ENCODE results near the gene SLC11A2. TPM values are rescaled to one million over a fixed set of nuclear protein-coding genes. Genes with fewer than 3 reads are reported as not detected.

SLC11A2 gene
- total RNA-seq, 1 donor from 2014 or later: 43.7 TPM

DNA sequence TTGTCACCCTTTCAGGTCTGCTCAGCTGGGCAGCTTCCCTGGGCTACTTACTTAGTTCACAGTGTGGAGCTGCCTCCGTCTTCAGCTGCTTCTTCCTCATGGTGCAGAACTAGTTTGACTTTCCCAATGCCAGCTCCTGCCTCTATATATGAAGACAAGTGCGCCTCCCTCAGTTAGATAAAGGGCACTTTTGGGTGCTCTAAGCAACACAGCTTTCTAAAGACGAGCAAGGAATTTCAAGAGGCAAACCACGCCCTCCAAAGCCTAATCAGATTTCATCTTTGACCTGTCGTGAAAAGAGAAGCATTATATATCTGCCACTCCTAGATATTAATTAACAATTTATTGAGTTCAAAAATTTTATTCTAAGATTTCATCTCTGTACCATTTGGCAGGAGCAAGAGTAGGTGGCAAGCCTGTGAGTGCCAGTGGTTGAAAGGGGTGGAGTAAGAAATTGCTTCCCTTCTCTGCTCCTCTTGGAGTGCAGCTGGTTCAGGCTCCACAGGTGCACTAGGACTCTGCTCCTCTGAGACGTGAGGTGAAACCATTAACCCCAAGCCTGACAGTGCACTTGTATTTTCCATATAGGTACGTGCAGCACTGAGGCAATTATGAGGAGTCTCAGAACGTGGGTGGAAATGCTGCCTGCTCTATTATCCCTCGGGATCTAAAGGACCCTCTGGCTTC lies 2.1 kb upstream of the SLC11A2 start:
- TF ChIP-seq, protein P1, sequence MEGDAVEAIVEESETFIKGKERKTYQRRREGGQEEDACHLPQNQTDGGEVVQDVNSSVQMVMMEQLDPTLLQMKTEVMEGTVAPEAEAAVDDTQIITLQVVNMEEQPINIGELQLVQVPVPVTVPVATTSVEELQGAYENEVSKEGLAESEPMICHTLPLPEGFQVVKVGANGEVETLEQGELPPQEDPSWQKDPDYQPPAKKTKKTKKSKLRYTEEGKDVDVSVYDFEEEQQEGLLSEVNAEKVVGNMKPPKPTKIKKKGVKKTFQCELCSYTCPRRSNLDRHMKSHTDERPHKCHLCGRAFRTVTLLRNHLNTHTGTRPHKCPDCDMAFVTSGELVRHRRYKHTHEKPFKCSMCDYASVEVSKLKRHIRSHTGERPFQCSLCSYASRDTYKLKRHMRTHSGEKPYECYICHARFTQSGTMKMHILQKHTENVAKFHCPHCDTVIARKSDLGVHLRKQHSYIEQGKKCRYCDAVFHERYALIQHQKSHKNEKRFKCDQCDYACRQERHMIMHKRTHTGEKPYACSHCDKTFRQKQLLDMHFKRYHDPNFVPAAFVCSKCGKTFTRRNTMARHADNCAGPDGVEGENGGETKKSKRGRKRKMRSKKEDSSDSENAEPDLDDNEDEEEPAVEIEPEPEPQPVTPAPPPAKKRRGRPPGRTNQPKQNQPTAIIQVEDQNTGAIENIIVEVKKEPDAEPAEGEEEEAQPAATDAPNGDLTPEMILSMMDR (conservative IDR thresholded peaks at IDR 0.05; ENCODE audit: low read depth, low read length): peak; percentile 56
- no peak for DNase-seq (ENCODE audit: low read depth)
- peak overlapping the region; percentile 33 for H3K4me3 ChIP-seq (ENCODE audit: low read depth, low read length)

DNA sequence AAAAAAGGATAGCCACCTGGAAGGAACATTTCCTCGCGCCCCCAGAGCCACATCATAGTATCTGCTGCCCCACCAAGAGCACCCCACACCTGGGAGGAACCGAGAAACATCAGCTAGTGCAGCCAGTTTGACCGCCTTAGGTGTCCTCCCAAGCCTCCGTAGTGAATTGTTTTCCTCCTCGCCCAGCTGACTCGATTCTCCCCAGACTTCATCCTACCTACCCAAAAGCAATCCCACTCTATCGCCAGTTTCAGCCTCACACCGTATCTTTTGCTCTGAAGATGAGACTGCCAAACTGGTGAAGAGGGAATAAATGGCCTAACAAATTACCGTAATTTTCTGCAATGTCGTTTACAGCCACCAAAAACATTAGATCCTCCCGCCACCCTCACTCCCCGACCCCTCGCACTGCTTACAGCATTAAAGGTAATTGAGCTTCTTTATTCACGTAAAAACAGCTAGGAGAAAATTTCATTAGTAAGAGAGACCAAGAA lies 1.2 kb upstream of the SLC11A2 start:
- TF ChIP-seq, protein P1 (conservative IDR thresholded peaks at IDR 0.05; ENCODE audit: low read depth, low read length): no peak
- DNase-seq (ENCODE audit: low read depth): no peak
- no peak overlapping the region for H3K4me3 ChIP-seq (ENCODE audit: low read depth, low read length)

DNA sequence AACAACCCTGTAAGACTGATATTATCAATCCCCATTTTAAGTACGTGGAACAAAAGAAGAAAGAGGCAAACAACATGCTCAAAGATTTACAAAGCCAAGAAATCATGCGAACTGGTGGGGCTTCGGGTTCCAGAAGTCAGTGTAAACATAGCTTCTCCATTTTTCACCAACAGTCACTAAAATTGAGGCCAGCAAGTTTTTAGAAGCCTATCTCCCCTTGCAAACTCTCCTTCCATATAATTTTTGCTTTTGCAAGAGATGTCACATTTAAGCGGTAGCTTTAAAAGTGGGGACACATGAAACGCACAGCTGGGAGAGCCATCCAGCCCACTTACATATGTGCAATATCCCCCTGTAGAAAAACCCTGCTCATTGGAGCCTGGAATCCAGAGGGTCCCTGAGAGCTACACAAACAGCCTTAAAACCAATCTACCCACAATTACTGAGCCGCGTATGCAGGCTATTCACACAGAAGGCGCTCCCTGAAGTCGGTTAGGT lies 797 bp downstream of the SLC11A2 start:
- TF ChIP-seq, protein P1 (conservative IDR thresholded peaks at IDR 0.05; ENCODE audit: low read depth, low read length): no peak
- DNase-seq (ENCODE audit: low read depth): no peak
- peak overlapping the region; percentile 81 for H3K4me3 ChIP-seq (ENCODE audit: low read depth, low read length)

DNA sequence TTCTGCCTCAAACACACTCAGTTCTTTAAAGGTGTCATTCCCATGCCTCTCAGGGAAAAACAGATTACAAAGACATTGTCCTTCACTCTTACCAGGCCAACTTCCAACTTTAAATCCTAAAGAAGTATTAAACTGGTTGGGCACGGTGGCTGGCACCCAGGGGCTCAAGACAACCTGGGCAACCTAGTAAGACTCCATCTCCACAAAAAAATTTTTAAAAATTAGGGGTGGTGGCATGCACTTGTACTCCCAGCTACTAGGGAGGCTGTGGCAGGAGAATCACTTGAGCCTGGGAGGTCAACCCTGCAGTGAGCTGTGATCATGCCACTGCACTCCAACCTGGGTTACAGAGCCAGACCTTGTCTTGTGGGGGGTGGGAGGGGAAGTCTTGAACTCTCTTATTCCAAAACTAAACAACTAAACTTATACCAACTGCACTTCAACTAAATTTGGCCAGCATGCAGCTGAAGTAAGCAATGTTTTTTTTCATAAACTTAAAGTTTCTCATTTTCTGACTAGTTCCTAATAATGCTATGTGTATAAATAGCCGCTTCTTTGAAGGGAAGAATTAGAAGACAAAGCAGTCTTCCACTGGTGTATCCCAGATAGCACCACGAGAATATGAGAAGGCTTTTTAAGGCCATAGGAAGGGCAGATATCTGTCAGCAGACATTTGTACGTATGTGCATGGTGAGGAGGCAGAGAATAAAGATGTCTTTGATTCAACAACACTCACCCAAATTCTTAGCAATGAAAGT lies 2.4 kb downstream of the SLC11A2 start:
- H3K4me3 ChIP-seq (ENCODE audit: low read depth, low read length): peak overlapping the region; percentile 81
- DNase-seq (ENCODE audit: low read depth): no peak
- TF ChIP-seq, protein P1 (conservative IDR thresholded peaks at IDR 0.05; ENCODE audit: low read depth, low read length): no peak

DNA sequence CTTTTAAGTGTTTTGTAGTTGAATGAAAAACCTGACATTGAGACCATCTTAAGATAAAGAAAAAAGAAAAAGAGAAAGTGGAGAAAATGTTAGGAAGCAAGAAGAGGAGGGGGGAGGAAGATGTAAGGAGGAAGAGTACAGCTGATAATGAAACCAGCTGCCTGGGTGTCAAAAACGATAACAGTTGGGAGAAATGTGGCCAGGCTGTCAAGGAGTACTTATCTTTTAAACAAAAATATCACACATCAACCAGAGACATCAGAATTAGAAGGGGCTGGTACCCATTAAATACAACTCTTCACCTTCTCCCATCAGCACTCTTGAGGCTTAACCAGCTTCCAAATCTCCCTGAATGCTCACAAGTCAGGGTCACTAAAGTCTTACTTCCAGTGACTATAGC lies 4.5 kb downstream of the SLC11A2 start:
- no peak for DNase-seq (ENCODE audit: low read depth)
- H3K4me3 ChIP-seq (ENCODE audit: low read depth, low read length): no peak overlapping the region
- TF ChIP-seq, protein P1 (conservative IDR thresholded peaks at IDR 0.05; ENCODE audit: low read depth, low read length): no peak

DNA sequence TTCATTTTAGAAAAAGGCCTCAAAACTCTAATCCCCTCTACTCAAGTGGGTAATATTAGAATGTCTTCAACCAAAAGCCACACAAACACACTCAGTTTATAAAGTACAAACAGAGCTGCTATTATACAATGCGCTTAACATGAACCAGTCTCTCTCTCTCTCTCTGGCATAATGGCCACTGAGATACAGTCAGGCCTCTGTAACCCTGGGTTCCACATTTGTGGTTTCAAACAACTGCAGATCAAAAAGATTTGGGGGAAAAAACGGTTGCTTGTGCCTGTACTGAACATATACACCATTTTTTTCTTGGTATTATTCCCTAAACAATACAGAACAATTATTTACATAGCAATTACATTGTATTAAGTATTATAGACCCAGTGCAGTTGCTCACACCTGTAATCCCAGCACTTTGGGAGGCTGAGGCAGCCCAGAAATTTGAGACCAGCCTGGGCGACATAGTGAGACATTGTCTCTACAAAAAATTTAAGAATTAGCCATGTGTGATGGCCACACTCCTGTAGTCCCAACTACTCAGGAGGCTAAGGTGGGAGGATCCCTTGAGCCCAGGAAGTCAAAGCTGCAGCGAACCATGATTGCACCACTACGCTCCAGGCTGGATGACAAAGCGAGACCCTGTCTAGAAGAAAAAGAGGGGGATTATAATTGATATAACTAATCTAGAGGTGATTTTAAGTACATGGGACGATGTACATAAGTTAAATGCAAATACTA lies 5.6 kb downstream of the SLC11A2 start:
- TF ChIP-seq, protein P1 (conservative IDR thresholded peaks at IDR 0.05; ENCODE audit: low read depth, low read length): no peak
- H3K4me3 ChIP-seq (ENCODE audit: low read depth, low read length): no peak overlapping the region
- no peak for DNase-seq (ENCODE audit: low read depth)
